HUES64 (cell line): Measurements from ENCODE around the gene EDN3.

Experiments used
- H3K27ac ChIP-seq: 2 replicates; pipeline ENCODE4 v1.7.0; 2013; ENCODE audit warnings: low read depth, low read length, inconsistent platforms
- H3K27me3 ChIP-seq: 2 replicates; pipeline ENCODE4 v1.6.1; 2013; ENCODE audit warnings: mild to moderate bottlenecking, low read length; ENCODE audit not compliant: insufficient read depth
- H3K36me3 ChIP-seq: 2 replicates; pipeline ENCODE4 v1.6.1; 2013; ENCODE audit warnings: mild to moderate bottlenecking, low read length; ENCODE audit not compliant: insufficient read depth
- H3K4me1 ChIP-seq: 2 replicates; pipeline ENCODE4 v1.6.1; 2013; ENCODE audit warnings: mild to moderate bottlenecking, low read length, moderate library complexity; ENCODE audit not compliant: insufficient read depth
- H3K4me3 ChIP-seq: 2 replicates; pipeline ENCODE4 v1.5.1; 2013; ENCODE audit warnings: mild to moderate bottlenecking, low read length, moderate library complexity
- H3K9ac ChIP-seq: 2 replicates; pipeline ENCODE4 v1.6.1; 2013; ENCODE audit warnings: mild to moderate bottlenecking, low read depth, low read length
- H3K9me3 ChIP-seq: 2 replicates; pipeline ENCODE4 v1.6.1; 2013; ENCODE audit warnings: low read depth, low read length; ENCODE audit not compliant: insufficient read depth
- WGBS: fragments of 150-250, 120-280 bp; methylation state at CpG from one replicate; pipeline ENCODE4 v1.1.7; 2013; ENCODE audit warnings: missing lambda C conversion rate; 5-methylcytosine and 5-hydroxymethylcytosine counted together

Gene EDN3

GRCh38 chr20:59309218-59309617 lies 8.8 kb downstream of the EDN3 start:
- Histone ChIP-seq H3K4me3 (no peak overlapping the region), H3K36me3 (no peaks in the 10 kb centered on the region), H3K9me3 (no peaks in the 10 kb centered on the region), H3K4me1 (no peaks in the 10 kb centered on the region), H3K27ac (no peak overlapping the region), H3K27me3 (peaks cover 4% of the 10 kb centered on the region; the same call in 1 of the 2 replicates), H3K9ac (no peak overlapping the region)
- WGBS = 90% methylated on average over 2 of the region's 3 CpGs

DNA sequence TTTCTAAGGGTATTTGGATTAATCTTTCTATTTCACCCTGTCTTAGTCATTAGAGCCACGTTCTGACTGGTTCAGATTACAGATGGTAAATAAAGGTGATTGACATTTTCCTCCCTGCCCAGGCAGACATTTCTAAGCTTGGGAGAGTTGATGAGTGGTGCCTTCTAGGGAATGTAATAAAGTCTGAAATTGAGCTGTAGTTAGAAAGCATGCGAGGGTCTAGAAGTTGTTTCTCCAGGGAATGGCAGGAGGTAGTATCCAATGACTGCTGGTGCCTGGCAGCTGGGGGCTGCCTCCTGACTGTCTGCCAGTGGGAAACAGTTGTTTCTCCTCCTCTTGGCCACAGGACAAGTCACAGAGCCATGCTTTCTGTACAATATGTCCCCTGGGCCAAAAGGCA lies 14.6 kb downstream of the EDN3 start:
- H3K4me1 ChIP-seq = no peaks in the 10 kb centered on the region
- no peak overlapping the region for H3K4me3 ChIP-seq
- 94% methylated on average over 2 of the region's 2 CpGs for WGBS
- no peak overlapping the region for H3K9ac ChIP-seq
- no peaks in the 10 kb centered on the region for H3K36me3 ChIP-seq
- no peaks in the 10 kb centered on the region for H3K27me3 ChIP-seq
- H3K27ac ChIP-seq = no peak overlapping the region
- H3K9me3 ChIP-seq = no peaks in the 10 kb centered on the region

- Histone ChIP-seq H3K4me1 (no peaks in the 10 kb centered on the region), H3K27me3 (no peaks in the 10 kb centered on the region), H3K9ac (no peak overlapping the region), H3K36me3 (no peaks in the 10 kb centered on the region), H3K9me3 (no peaks in the 10 kb centered on the region), H3K27ac (no peak overlapping the region), H3K4me3 (no peak overlapping the region)
- 97% methylated on average over 13 of the region's 13 CpGs for WGBS
Measured at GRCh38 chr20:59316911-59317731, 16.7 kb downstream of the EDN3 start.

GRCh38 chr20:59318201-59318790 lies 17.9 kb downstream of the EDN3 start:
- Histone ChIP-seq H3K4me3 (no peak overlapping the region), H3K9ac (no peak overlapping the region), H3K4me1 (no peaks in the 10 kb centered on the region), H3K27me3 (no peaks in the 10 kb centered on the region), H3K36me3 (no peaks in the 10 kb centered on the region), H3K9me3 (no peaks in the 10 kb centered on the region), H3K27ac (no peak overlapping the region)
- 90% methylated on average over 20 of the region's 20 CpGs for WGBS

GRCh38 chr20:59318803-59319202 lies 18.4 kb downstream of the EDN3 start:
- Histone ChIP-seq H3K4me3 (no peak overlapping the region), H3K4me1 (no peaks in the 10 kb centered on the region), H3K27me3 (no peaks in the 10 kb centered on the region), H3K9me3 (no peaks in the 10 kb centered on the region), H3K36me3 (no peaks in the 10 kb centered on the region), H3K9ac (no peak overlapping the region), H3K27ac (no peak overlapping the region)
- WGBS = 80% methylated on average over 4 of the region's 4 CpGs

- WGBS = 93% methylated on average over 10 of the region's 10 CpGs
- Histone ChIP-seq H3K9ac (no peak overlapping the region), H3K27ac (no peak overlapping the region), H3K36me3 (no peaks in the 10 kb centered on the region), H3K4me3 (no peak overlapping the region), H3K4me1 (no peaks in the 10 kb centered on the region), H3K9me3 (no peaks in the 10 kb centered on the region), H3K27me3 (no peaks in the 10 kb centered on the region)
Measured at GRCh38 chr20:59320426-59320825, 20.0 kb downstream of the EDN3 start.

- WGBS = 91% methylated on average over 16 of the region's 16 CpGs
- no peak overlapping the region for H3K4me3 ChIP-seq
- no peak overlapping the region for H3K27ac ChIP-seq
- no peak overlapping the region for H3K9ac ChIP-seq
- no peaks in the 10 kb centered on the region for H3K9me3 ChIP-seq
- H3K36me3 ChIP-seq = no peaks in the 10 kb centered on the region
- no peaks in the 10 kb centered on the region for H3K4me1 ChIP-seq
- H3K27me3 ChIP-seq = no peaks in the 10 kb centered on the region
Measured at GRCh38 chr20:59320854-59321647, 20.6 kb downstream of the EDN3 start.

DNA sequence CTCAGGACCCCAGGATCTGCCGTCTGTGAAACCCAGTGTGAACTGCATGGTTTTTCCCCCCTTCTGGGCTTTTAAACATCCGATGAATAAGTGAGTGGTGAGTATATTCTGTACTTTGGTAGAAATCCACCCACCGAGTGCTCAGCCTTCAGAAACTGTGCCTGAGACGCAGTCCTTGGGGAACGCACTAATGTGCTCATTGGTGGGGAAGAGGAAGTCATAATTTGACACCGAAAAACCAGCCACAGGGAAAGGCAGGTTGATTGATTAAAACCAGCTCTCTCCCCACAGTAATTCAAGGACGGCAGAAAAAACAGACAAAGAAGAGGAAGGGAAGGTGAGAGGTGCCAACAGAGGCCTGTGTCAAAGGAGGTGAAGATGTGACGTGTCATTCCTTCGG lies 21.7 kb downstream of the EDN3 start:
- Histone ChIP-seq H3K9ac (no peak overlapping the region), H3K4me3 (no peak overlapping the region), H3K4me1 (no peaks in the 10 kb centered on the region), H3K27ac (no peak overlapping the region), H3K36me3 (no peaks in the 10 kb centered on the region), H3K27me3 (no peaks in the 10 kb centered on the region), H3K9me3 (no peaks in the 10 kb centered on the region)
- 93% methylated on average over 9 of the region's 9 CpGs for WGBS

DNA sequence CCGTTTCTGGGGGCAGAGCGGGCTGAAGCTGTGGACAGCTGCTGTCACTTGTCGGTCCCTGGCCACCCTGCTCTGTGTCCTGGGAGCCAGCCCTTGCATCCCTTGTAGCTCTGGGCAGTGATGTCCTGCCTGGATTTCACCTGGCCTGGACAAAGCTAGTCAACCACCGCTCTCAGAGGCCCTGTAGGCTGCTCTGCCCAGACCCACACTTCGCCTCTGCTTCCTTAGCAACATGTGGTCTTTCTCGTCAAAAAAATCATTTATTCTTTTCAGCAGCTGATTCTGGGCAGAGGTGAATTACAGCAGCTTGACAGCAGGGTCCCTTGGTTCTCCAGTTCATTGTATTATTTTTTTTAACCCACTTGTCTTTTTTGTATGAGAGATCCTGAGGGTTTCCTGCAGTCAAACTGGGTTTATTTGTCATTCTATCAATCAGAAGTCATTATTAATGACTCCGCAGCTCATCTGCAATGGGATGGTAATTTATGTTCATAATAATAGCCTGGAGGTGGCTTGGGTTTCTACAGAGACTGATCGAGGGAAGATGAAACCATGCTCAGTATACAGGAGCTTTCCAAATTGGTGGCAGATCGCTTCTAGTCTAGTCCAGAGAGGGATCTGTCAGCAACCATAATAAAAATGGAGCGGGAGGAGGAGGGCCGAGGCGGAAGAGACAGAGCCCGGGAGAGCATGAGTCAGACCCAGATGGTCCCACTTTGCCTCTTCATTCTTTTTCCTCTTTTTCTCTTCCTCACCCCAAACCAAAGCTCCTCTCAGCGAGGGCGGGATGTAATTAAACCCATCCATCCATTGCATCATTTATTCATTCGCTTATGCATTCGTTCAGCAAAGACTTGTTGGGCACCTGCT lies 22.4 kb downstream of the EDN3 start:
- no peaks in the 10 kb centered on the region for H3K9me3 ChIP-seq
- no peaks in the 10 kb centered on the region for H3K4me1 ChIP-seq
- WGBS = 93% methylated on average over 17 of the region's 17 CpGs
- no peaks in the 10 kb centered on the region for H3K27me3 ChIP-seq
- no peaks in the 10 kb centered on the region for H3K36me3 ChIP-seq
- no peak overlapping the region for H3K9ac ChIP-seq
- no peak overlapping the region for H3K4me3 ChIP-seq
- H3K27ac ChIP-seq = no peak overlapping the region

- H3K36me3 ChIP-seq = no peaks in the 10 kb centered on the region
- WGBS = 92% methylated on average over 5 of the region's 5 CpGs
Measured at GRCh38 chr20:59323731-59324130, 23.3 kb downstream of the EDN3 start.

More at GRCh38 chr20:59323731-59324130, 23.3 kb downstream of the EDN3 start:
- no peak overlapping the region for H3K27ac ChIP-seq
- no peaks in the 10 kb centered on the region for H3K9me3 ChIP-seq
- H3K4me3 ChIP-seq = no peak overlapping the region
- H3K9ac ChIP-seq = no peak overlapping the region
- no peaks in the 10 kb centered on the region for H3K27me3 ChIP-seq
- H3K4me1 ChIP-seq = no peaks in the 10 kb centered on the region
